ENCODE data around the gene ZNF106. TPM values are rescaled to one million over a fixed set of nuclear protein-coding genes. Genes with fewer than 3 reads are reported as not detected.
A peak's percentile ranks its signal among the peaks of the same experiment; 100 is the strongest.

Gene ZNF106
- total RNA-seq, 1 experiment from 2014 or later, result 58.2 TPM

DNA sequence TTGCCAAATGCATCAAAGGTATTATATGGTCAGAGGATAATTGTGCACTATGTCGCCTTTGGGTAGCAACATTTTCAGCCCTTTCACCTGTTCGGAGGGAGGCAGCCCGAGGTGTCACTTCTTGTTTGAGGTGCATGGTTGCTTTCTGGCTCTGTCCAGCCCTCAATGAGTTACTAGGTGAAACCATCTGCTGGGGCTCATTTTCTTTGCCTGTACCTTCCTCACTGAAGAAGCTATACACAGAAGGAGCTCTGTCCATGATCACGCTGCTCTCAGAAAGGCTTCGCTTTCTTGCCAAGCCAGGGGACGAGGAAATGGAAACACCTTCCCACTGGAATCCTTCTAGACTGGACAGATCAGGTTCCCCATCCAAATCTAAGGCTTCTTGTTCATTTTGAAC is 42.7 kb downstream of the ZNF106 start (continued):
- TF ChIP-seq, protein P1, sequence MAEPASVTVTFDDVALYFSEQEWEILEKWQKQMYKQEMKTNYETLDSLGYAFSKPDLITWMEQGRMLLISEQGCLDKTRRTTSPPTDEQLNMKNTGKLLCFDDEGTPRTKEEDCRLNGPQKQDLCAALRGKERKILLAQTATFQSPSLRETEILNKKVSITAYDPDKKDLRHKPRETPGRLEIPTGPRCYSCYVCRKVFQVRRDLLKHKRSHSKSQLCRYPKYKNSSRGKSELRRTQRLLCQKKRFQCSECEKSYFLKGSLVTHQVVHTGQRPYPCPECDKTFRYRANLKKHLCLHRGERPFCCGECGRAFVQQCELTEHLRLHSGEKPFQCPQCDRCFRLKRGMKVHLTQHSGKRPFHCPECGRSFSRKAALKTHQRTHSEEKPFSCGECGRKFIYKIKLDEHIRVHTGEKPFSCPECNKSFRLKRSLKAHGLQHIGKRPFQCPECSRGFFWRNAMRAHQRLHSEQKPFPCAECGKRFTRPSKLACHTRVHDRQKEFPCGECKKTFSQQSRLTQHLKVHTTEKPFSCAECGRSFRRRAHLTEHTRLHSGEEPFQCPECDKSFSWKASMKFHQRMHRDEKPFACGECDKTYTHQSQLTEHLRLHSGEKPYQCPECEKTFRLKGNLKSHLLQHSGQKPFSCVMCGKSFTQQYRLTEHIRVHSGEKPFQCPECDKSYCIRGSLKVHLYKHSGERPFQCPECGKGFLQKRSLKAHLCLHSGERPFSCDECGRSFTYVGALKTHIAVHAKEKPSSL (CRISPR knock-in tag; conservative IDR thresholded peaks at IDR 0.05), result no peak
- TF ChIP-seq CBFB (CRISPR knock-in tag; IDR thresholded peaks at IDR 0.05; ENCODE audit: low read depth), result no peak
- no peak for TF ChIP-seq CREB1 (CRISPR knock-in tag; IDR thresholded peaks at IDR 0.05)
- TF ChIP-seq ZNF423 (CRISPR knock-in tag; IDR thresholded peaks at IDR 0.05), result no peak
- no peak for TF ChIP-seq JUN (CRISPR knock-in tag; IDR thresholded peaks at IDR 0.05)
- TF ChIP-seq GRHL2 (CRISPR knock-in tag; IDR thresholded peaks at IDR 0.05; ENCODE audit: insufficient replicate concordance, severe bottlenecking), result no peak

DNA sequence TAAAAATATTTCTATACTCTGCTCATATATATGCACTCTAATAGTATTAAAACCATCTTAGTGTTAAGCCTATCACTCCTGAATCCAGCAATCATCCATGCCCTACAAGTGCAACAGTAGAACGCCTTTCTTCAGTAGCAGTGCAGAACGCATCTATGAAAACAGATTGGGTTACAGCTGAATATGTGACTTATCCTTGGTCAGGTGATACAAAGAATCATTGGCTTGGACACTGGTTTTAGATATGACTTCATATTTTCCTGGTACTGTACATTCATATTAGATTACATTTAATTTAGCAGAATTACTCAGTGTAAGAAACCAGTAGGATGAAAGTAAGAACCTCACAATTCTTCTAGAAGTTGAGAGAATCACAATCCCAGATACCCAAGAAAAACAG is 43.3 kb downstream of the ZNF106 start:
- Mint-ChIP-seq H3K4me1 (no peaks in the 10 kb centered on the region), H3K36me3 (peaks cover 44% of the 10 kb centered on the region)

DNA sequence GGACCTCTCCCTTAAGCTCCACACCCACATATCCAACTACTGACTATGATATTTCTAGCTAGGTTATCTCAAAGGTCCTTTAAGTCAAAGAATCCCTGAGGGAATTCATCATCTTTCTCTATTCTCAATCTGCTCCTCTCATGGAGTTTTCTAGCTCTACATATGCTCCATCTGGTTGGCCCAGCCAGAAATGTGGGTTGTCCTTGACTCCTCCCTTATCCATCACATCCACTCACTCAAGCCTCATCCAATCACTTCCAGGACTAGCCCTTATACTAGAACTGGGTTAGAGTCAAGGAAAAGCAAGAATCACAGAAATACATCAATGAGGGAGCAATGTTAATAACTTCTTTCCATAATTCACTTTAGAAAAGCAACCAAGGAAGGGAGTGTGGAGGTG is 45.4 kb downstream of the ZNF106 start:
- DNase-seq (ENCODE audit: low spot score) (no peak), ATAC-seq (no peak)
- Mint-ChIP-seq H3K27ac (no peak overlapping the region), H3K27me3 (ENCODE audit: low read depth) (no peaks in the 10 kb centered on the region), H3K9me3 (no peaks in the 10 kb centered on the region), H3K4me3 (no peak overlapping the region), H3K4me1 (no peaks in the 10 kb centered on the region), H3K36me3 (peaks cover 35% of the 10 kb centered on the region)
- ChIA-PET CTCF (interaction anchor here (1.1 kb wide), 1 partner anchor 361 kb away, joined by 3 read pairs; no protein-coding TSS in a partner anchor), POLR2A (no interaction called here)
- TF ChIP-seq JUN (CRISPR knock-in tag; IDR thresholded peaks at IDR 0.05) (no peak), ZNF121 (CRISPR knock-in tag; IDR thresholded peaks at IDR 0.05) (no peak), RORB (CRISPR knock-in tag; IDR thresholded peaks at IDR 0.05) (no peak), GABPB1 (CRISPR knock-in tag; IDR thresholded peaks at IDR 0.05) (no peak), ZNF317 (CRISPR knock-in tag; IDR thresholded peaks at IDR 0.05; ENCODE audit: borderline replicate concordance, low read depth) (no peak), CREB1 (CRISPR knock-in tag; IDR thresholded peaks at IDR 0.05) (no peak), MYBL2 (CRISPR knock-in tag; IDR thresholded peaks at IDR 0.05) (no peak), ZNF219 (CRISPR knock-in tag; IDR thresholded peaks at IDR 0.05; ENCODE audit: borderline replicate concordance) (no peak), SMAD3 (CRISPR knock-in tag; IDR thresholded peaks at IDR 0.05; ENCODE audit: borderline replicate concordance) (no peak)
- TF ChIP-seq, protein P2, sequence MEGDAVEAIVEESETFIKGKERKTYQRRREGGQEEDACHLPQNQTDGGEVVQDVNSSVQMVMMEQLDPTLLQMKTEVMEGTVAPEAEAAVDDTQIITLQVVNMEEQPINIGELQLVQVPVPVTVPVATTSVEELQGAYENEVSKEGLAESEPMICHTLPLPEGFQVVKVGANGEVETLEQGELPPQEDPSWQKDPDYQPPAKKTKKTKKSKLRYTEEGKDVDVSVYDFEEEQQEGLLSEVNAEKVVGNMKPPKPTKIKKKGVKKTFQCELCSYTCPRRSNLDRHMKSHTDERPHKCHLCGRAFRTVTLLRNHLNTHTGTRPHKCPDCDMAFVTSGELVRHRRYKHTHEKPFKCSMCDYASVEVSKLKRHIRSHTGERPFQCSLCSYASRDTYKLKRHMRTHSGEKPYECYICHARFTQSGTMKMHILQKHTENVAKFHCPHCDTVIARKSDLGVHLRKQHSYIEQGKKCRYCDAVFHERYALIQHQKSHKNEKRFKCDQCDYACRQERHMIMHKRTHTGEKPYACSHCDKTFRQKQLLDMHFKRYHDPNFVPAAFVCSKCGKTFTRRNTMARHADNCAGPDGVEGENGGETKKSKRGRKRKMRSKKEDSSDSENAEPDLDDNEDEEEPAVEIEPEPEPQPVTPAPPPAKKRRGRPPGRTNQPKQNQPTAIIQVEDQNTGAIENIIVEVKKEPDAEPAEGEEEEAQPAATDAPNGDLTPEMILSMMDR (IDR thresholded peaks at IDR 0.05), result no peak

More for the DNA sequence above, 43.3 kb downstream of the ZNF106 start:
- CTCF ChIA-PET, result no interaction called here
- no peaks in the 10 kb centered on the region for H3K9me3 Mint-ChIP-seq
- H3K27me3 Mint-ChIP-seq (ENCODE audit: low read depth), result no peaks in the 10 kb centered on the region
- no peak overlapping the region for H3K27ac Mint-ChIP-seq
- POLR2A ChIA-PET, result no interaction called here
- no peak overlapping the region for H3K4me3 Mint-ChIP-seq
- TF ChIP-seq JAZF1 (CRISPR knock-in tag; IDR thresholded peaks at IDR 0.05), result no peak
- ATAC-seq (no peak), DNase-seq (ENCODE audit: low spot score) (no peak)

DNA sequence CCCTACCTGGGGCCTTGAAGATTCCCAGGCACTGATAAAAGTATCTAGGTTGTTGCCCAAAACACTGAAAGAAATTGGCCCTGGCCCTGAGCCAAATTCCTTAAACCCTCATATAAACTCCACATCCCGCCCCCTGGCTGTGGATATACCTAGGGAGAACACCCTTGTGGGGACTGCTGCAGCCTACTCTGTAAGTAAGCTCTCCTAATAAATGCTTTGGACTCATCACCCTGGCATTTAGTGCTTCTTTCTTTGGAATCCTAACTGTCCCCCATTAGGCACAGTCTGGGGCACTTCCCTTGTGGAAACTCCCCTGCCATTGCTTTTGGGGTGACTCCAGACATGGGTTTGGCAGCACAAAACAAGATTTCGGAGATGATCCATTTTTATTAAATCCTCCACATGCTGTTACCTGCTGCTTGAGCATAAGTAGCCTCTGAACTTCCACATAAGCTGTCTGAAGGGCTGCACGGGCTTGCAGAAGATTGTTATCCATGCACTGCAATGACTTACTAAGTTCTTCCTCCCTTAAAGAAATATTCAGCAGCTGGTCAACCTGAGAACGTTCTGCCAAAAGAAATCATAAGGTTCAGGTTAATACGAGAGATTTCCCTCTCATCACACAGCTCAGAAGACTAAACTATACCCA is 46.4 kb downstream of the ZNF106 start:
- Mint-ChIP-seq H3K27ac (no peak overlapping the region), H3K4me3 (no peak overlapping the region), H3K9me3 (no peaks in the 10 kb centered on the region), H3K27me3 (ENCODE audit: low read depth) (no peaks in the 10 kb centered on the region), H3K4me1 (no peaks in the 10 kb centered on the region), H3K36me3 (peaks cover 26% of the 10 kb centered on the region)
- TF ChIP-seq ESRRA (CRISPR knock-in tag; IDR thresholded peaks at IDR 0.05; ENCODE audit: borderline replicate concordance), result no peak
- TF ChIP-seq ZNF396 (CRISPR knock-in tag; IDR thresholded peaks at IDR 0.05; ENCODE audit: borderline replicate concordance), result no peak
- TF ChIP-seq GRHL2 (CRISPR knock-in tag; IDR thresholded peaks at IDR 0.05; ENCODE audit: insufficient replicate concordance, severe bottlenecking), result no peak
- TF ChIP-seq ZBTB21 (CRISPR knock-in tag; IDR thresholded peaks at IDR 0.05; ENCODE audit: borderline replicate concordance), result no peak
- TF ChIP-seq, protein P3, sequence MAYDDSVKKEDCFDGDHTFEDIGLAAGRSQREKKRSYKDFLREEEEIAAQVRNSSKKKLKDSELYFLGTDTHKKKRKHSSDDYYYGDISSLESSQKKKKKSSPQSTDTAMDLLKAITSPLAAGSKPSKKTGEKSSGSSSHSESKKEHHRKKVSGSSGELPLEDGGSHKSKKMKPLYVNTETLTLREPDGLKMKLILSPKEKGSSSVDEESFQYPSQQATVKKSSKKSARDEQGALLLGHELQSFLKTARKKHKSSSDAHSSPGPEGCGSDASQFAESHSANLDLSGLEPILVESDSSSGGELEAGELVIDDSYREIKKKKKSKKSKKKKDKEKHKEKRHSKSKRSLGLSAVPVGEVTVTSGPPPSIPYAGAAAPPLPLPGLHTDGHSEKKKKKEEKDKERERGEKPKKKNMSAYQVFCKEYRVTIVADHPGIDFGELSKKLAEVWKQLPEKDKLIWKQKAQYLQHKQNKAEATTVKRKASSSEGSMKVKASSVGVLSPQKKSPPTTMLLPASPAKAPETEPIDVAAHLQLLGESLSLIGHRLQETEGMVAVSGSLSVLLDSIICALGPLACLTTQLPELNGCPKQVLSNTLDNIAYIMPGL (CRISPR knock-in tag; IDR thresholded peaks at IDR 0.05), result no peak
- TF ChIP-seq, protein P4, sequence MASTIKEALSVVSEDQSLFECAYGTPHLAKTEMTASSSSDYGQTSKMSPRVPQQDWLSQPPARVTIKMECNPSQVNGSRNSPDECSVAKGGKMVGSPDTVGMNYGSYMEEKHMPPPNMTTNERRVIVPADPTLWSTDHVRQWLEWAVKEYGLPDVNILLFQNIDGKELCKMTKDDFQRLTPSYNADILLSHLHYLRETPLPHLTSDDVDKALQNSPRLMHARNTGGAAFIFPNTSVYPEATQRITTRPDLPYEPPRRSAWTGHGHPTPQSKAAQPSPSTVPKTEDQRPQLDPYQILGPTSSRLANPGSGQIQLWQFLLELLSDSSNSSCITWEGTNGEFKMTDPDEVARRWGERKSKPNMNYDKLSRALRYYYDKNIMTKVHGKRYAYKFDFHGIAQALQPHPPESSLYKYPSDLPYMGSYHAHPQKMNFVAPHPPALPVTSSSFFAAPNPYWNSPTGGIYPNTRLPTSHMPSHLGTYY (CRISPR knock-in tag; IDR thresholded peaks at IDR 0.05), result no peak
- TF ChIP-seq TP53 (CRISPR knock-in tag; IDR thresholded peaks at IDR 0.05), result no peak
- no peak for TF ChIP-seq MXD4 (CRISPR knock-in tag; IDR thresholded peaks at IDR 0.05; ENCODE audit: borderline replicate concordance)
- no peak for TF ChIP-seq FOXK1 (CRISPR knock-in tag; IDR thresholded peaks at IDR 0.05)
- peak; percentile 18 for DNase-seq (ENCODE audit: low spot score)
- ChIA-PET POLR2A (no interaction called here), CTCF (interaction anchor here (0.6 to 1.1 kb wide), 3 partner anchors 59 to 520 kb away, joined by 3 to 6 read pairs (median 3); no protein-coding TSS in a partner anchor)
- peak; percentile 28; the same call in 1 of the 2 replicates for ATAC-seq
